Psoas muscle (tissue), 8 donors: ENCODE measurements around the gene ZDHHC3. TPM values are rescaled to one million over a fixed set of nuclear protein-coding genes. Genes with fewer than 3 reads are reported as not detected.

Experiments used
- ATAC-seq, 4 donors: fragments of 200-7000 bp; cut with Tn5 transposase; one replicate each; pipeline ENCODE4 v1.9.1; 2020; ENCODE audit warnings: moderate library complexity in 3 of 4, mild to moderate bottlenecking in 2 of 4
- DNase-seq, 2 donors: peaks; one replicate each; pipeline ENCODE4 v3.0.0-alpha.2; 2020
- H3K27ac ChIP-seq: fragments of 200-600 bp; one replicate; pipeline ENCODE4 v1.8.0; 2022
- H3K27me3 ChIP-seq, 3 donors: fragments of 200-600 bp in 1 of 3; one replicate each; pipeline versions ENCODE4 v1.6.1 to v1.8.0; 2013 to 2022; ENCODE audit warnings: low read length in 2 of 3, mild to moderate bottlenecking in 2 of 3, moderate library complexity in 1 of 3; ENCODE audit not compliant: insufficient read depth in 3 of 3
- H3K36me3 ChIP-seq, 2 donors: fragments of 200-600 bp in 1 of 2; one replicate each; pipeline versions ENCODE4 v1.6.1 to v1.8.0; 2013 to 2022; ENCODE audit warnings: low read depth in 1 of 2, mild to moderate bottlenecking in 1 of 2, moderate library complexity in 1 of 2; ENCODE audit not compliant: insufficient read depth in 1 of 2
- H3K4me1 ChIP-seq: fragments of 200-600 bp; one replicate; pipeline ENCODE4 v1.8.0; 2022
- H3K4me3 ChIP-seq: fragments of 200-600 bp; one replicate; pipeline ENCODE4 v1.8.0; 2022; ENCODE audit warnings: mild to moderate bottlenecking
- H3K9me3 ChIP-seq: fragments of 200-600 bp; one replicate; pipeline ENCODE4 v1.8.0; 2022
- CTCF ChIP-seq: fragments of 200-600 bp; IDR thresholded peaks from one replicate; pipeline ENCODE4 v1.8.0; 2022; ENCODE audit warnings: antibody characterized with exemption
- WGBS, 3 donors: extraction: QIAGEN DNeasy Blood & Tissue Kit; methylation state at CpG; one replicate each; pipeline versions ENCODE4 v1.1.6 to v1.1.7; 2013; 5-methylcytosine and 5-hydroxymethylcytosine counted together
- intact Hi-C, 2 donors: fragments of 100-400 bp; cut with DNase I; formaldehyde crosslinking; loops; one replicate each; pipeline versions ENCODE4 v1.11.0 to v1.14.2; 2022
- polyA plus RNA-seq, 3 donors: library from polyadenylated mRNA; stranded (reverse); fragments of 200-250 nt; gene quantifications; one replicate each; pipeline ENCODE4 v1.2.3, GENCODE V29; 2013
- total RNA-seq, 4 donors: library from RNA; stranded (reverse); fragmentation: NEBNext Ultra II Directional in 2 of 4; extraction: Animal tissue kit (Norgen Biotek cat#: 25700) in 2 of 4; gene quantifications; one replicate each; pipeline versions ENCODE4 v1.2.1 to v1.2.4, GENCODE V29; 2021 to 2023
- donor health status: healthy with polysubstance abuse.
- donor health status: DM: no; HTN: no; CAD: no; lungs with moderate emphysema.
- donor health status: Bipolar disorder and iron deficiency.
- donor health status: healthy.
- donor health status: DM: yes; HTN: yes; CAD: no.
- donor health status: DM: no; HTN: no; CAD: no.
- donor health status: DM: no; HTN: no; CAD: no.
- donor health status: DM: yes; HTN: yes; CAD: no.

The ZDHHC3 gene
- total and polyA plus RNA-seq, 7 donors, result 22.2 to 58.3 (median 40.8) TPM

GRCh38 chr3:44893097-44893496 is 82.9 kb downstream of the ZDHHC3 start:
- no peaks in the 10 kb centered on the region for H3K4me1 ChIP-seq
- WGBS, 3 donors, result 31 to 52% (median 35%) methylated on average over 2 of the region's 2 CpGs
- H3K27me3 ChIP-seq, result no peaks in the 10 kb centered on the region
- H3K4me3 ChIP-seq, result no peak overlapping the region
- no peaks in the 10 kb centered on the region for H3K36me3 ChIP-seq
- H3K27ac ChIP-seq, result no peak overlapping the region
- no peak for ATAC-seq
- no peaks in the 10 kb centered on the region for H3K9me3 ChIP-seq
- intact Hi-C loops, result no loop called here
- DNase-seq, result no peak
- TF ChIP-seq CTCF, result no peak

- 73 to 83% (median 74%) methylated on average over 3 of the region's 3 CpGs for WGBS, 3 donors
- no peak for ATAC-seq
- intact Hi-C loops, result no loop called here
Observed at GRCh38 chr3:44892689-44893088, 83.3 kb downstream of the ZDHHC3 start.

GRCh38 chr3:44890852-44891251 is 85.1 kb downstream of the ZDHHC3 start:
- 63 to 74% (median 64%) methylated on average over 3 of the region's 3 CpGs for WGBS, 3 donors
- intact Hi-C loops, result no loop called here
- no peak overlapping the region for H3K4me3 ChIP-seq
- DNase-seq (no peak), ATAC-seq (no peak)
- H3K9me3 ChIP-seq, result no peaks in the 10 kb centered on the region
- no peaks in the 10 kb centered on the region for H3K36me3 ChIP-seq
- no peak overlapping the region for H3K27ac ChIP-seq
- TF ChIP-seq CTCF, result no peak
- H3K27me3 ChIP-seq, result peaks cover 0 to under 1% (median 0%) of the 10 kb centered on the region in 3 donors
- no peaks in the 10 kb centered on the region for H3K4me1 ChIP-seq

More at GRCh38 chr3:44892689-44893088, 83.3 kb downstream of the ZDHHC3 start:
- H3K9me3 ChIP-seq, result no peaks in the 10 kb centered on the region
- no peaks in the 10 kb centered on the region for H3K27me3 ChIP-seq
- no peak overlapping the region for H3K27ac ChIP-seq
- DNase-seq, result no peak
- no peaks in the 10 kb centered on the region for H3K4me1 ChIP-seq
- no peak overlapping the region for H3K4me3 ChIP-seq
- H3K36me3 ChIP-seq, result no peaks in the 10 kb centered on the region
- TF ChIP-seq CTCF, result no peak

- Histone ChIP-seq H3K27ac (no peak overlapping the region), H3K4me3 (no peak overlapping the region), H3K36me3 (no peaks in the 10 kb centered on the region), H3K27me3 (peaks cover 0 to 6% (median 0%) of the 10 kb centered on the region in 3 donors), H3K9me3 (no peaks in the 10 kb centered on the region), H3K4me1 (no peaks in the 10 kb centered on the region)
- ATAC-seq (no peak), DNase-seq (no peak)
- intact Hi-C loops, result no loop called here
- 43 to 48% (median 46%) methylated on average over 3 of the region's 3 CpGs for WGBS, 3 donors
- no peak for TF ChIP-seq CTCF
Observed at GRCh38 chr3:44890258-44890657, 85.7 kb downstream of the ZDHHC3 start.

GRCh38 chr3:44887101-44887500 is 88.9 kb downstream of the ZDHHC3 start:
- H3K27me3 ChIP-seq, result peaks cover 0 to 6% (median 0%) of the 10 kb centered on the region in 3 donors
- DNase-seq (no peak), ATAC-seq (no peak)
- TF ChIP-seq CTCF, result no peak
- H3K4me1 ChIP-seq, result no peaks in the 10 kb centered on the region
- no peak overlapping the region for H3K27ac ChIP-seq
- no peaks in the 10 kb centered on the region for H3K36me3 ChIP-seq
- WGBS, 3 donors, result 64 to 66% (median 65%) methylated on average over 7 of the region's 7 CpGs
- no peaks in the 10 kb centered on the region for H3K9me3 ChIP-seq
- intact Hi-C loops, result no loop called here
- H3K4me3 ChIP-seq, result no peak overlapping the region
